ENCODE results near the gene SEMA5B.

The SEMA5B gene

GRCh38 chr3:122943828-122944190, 83.8 kb downstream of the SEMA5B start:
- DNase-seq (ENCODE audit: low spot score): no peak

GRCh38 chr3:122942937-122943827, 84.4 kb downstream of the SEMA5B start:
- DNase-seq (ENCODE audit: low spot score): peak; percentile 91

DNA sequence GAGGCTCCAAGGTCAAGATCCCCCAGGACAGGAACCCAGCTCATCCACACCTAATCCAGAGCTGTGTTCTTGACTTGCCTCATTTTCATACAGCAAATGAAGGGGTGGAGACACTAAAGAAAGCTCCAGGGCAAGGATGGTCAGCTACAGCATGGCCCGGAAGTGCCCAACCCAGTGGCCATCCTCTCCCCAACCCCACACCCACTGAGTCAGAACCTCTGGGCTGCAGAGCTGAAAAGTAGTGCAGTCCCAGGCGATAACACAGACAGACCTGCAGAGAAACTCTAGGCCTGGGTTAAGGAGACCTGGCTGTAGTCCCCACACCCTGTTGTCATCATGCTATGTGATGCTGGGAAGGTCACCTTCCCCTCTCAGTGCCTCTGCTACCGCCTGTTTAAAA, 85.3 kb downstream of the SEMA5B start:
- no peak for DNase-seq (ENCODE audit: low spot score)

- no peak for DNase-seq (ENCODE audit: low spot score)
These were observed 86.0 kb downstream of the SEMA5B start for GRCh38 chr3:122941228-122942206.

- DNase-seq (ENCODE audit: low spot score): no peak
These were observed 86.9 kb downstream of the SEMA5B start for GRCh38 chr3:122940628-122941086.

DNA sequence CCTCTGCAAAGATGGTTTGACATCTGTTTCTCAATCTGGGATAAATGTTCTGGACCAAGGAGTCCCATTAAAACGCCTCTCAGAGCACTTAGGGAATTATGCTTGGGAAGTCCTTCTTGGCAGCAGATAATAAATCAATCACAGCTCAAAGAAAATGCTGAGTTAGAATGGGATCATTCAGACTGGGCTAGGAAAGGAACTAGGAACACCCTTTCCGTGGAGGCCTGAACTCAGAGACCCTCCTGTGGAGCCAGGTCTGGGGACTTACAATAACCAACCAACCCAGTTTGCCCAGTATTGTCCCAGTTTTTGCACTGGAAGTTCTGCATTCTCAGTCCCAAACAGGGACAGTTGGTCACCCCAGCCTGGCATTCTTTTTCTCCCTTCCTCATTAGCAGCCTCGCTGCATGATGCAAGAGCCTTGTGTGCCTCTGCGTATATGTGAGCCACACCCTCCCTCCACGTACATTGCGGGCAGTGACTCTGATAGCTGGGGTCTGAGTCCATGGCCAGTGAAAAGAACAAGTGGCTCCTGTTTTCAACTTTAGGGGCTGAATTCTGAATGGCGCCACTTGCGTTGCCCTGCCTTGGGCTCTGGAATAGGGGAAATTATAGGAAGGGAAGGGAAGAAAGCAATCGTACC, 88.7 kb downstream of the SEMA5B start:
- DNase-seq (ENCODE audit: low spot score): no peak

DNA sequence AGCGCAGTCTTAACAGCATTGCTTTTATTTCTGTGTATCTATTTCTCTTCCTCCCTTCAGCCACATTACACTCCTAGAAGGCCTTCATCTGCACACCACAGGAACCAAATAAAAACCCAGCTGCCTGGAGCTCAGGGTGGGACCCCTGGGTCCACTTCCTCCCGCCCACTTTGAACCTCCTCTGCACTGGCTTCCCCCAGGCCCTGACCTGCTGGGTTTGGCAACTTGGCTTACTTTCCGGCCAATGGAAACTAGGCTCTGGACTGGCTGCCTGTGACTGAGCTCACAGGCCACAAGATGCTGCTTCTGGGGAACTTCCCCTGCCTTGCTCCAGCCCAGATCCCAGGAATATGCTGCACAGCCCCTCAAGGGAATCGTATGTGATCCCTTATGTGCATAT, 89.8 kb downstream of the SEMA5B start:
- DNase-seq (ENCODE audit: low spot score): no peak

DNA sequence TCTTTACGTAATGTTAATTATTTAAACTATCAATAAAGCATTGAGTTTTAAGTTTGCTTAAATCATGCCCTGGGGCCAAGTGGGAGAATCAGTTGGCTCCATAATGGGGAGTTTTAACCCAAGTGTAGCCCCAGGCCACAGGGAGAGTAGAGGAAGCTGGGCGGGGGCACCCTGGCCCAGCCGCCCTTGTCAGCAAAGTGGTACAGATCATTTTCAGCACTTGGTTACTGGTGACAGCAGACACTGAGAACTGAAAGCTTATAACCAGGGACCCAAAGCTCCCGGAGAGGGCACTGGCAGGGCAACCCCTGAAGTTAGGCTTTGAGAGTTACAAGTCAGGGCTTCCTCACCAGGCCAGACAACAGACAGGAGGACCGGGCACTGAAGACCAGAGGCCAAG, 90.6 kb downstream of the SEMA5B start:
- no peak for DNase-seq (ENCODE audit: low spot score)

DNA sequence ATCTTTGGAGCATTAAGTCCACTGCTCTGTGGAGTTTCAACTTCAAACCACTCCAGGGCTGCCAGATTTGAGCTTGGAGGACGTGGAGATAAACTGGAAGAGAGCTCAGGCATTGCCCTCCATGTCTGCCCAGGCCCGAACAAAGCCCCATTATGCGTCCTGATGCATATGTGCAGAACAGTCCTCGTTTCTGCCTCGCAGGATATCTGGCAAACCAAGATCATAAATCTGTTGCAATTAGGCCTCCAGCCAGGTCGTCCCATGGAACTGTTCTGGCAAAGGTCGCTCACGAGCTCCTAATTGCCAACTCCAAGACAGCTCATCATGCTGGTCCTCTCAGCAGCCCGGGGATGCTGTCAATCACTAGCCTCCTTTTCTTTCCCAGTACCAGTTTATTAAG, 91.2 kb downstream of the SEMA5B start:
- no peak for DNase-seq (ENCODE audit: low spot score)

GRCh38 chr3:122934251-122934650, 93.3 kb downstream of the SEMA5B start:
- no peak for DNase-seq (ENCODE audit: low spot score)

DNA sequence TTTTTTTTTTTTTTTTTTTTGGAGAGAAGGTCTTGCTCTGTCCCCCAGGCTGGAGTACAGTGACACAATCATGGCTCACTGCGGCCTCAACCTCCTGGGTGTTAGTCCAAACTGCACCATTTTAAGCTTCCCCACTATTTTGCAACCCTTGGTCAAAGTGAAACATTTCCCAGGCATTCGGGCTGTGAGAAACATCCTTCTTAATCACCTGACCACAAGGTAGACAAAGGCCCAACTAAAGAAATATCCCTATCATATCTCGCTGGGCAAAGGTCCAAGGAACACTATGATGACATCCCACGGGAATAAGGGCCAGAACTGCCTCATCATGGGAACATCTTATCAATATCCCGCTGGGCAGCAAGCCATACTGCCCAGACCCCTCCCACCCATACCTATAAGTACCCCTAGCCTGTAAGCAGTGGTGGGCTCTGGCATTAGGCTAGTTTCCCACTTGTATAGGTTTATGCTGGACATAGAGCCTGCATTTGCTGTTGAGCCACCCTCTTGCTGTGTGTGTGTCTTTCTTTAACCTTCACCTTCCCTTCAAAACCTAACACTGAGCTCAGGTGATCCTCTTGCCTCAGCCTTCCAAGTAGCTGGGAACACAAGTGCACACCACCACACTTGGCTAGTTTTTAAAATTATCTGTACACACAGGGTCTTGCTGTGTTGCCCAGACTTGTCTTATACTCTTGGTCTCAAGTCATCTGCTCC, 95.2 kb downstream of the SEMA5B start:
- DNase-seq (ENCODE audit: low spot score): no peak

DNA sequence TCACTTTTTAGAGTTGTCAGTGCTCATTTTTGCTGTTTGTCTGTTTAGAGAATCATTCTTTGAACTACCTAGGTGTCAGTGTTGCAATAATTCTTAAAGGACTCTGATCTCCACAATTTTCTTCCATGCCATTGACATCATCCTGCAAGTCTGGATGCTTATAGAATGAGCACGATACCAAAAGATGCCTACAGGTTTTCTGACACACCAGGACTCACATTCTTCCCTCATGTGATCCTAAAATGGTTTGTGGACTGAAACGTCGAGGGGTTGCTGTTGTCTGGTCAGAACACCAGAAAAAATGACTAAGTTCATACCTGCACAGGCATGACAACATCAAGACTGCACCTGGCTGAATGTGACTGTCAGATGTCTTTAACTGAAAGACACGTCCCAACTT, 95.9 kb downstream of the SEMA5B start:
- DNase-seq (ENCODE audit: low spot score): no peak

DNA sequence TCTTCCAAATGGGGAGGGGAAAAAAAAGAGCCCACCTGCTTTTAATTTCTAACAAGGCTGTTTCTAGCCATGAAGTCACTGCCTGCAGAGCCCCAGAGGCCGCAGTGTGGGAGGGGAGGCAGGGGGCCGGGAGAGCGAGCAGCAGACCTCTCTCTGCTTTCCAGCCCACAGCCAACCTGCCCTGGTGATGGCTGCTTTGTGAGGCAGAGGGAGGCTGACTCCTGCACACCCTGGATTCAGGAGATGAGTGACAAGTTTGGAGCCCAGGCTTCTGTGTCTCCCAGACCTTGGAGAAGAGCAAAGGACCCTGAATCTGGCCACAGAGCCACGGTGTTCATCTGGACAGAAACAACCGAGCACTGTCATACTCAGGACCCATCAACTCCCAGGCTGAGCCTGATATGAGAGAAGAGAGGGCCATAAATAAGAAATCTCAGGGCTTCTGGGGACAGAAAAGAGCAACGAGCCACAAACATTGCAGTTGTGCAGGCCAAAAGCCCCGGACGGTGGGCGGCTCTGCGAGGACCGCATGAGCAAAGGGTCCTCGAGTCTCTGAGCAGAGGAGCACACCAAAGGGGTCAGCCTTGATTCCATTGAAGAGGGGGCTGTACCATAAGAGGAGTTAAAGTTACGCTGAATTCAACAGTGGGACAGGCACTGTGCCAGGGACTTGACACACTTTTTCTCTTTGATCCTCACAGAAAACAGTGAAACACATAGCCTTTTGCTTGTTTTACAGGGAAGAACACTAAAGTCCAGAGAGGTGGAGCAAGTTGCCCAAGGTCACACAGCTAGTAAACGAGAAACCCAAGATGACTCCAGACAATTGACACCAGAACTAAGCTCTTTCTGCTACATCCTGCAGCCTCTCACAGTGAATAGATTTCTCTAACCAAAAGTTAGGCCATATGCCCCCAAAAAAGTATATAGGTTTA, 97.2 kb downstream of the SEMA5B start:
- DNase-seq (ENCODE audit: low spot score): no peak

GRCh38 chr3:122929188-122930062, 98.1 kb downstream of the SEMA5B start:
- DNase-seq (ENCODE audit: low spot score): no peak

DNA sequence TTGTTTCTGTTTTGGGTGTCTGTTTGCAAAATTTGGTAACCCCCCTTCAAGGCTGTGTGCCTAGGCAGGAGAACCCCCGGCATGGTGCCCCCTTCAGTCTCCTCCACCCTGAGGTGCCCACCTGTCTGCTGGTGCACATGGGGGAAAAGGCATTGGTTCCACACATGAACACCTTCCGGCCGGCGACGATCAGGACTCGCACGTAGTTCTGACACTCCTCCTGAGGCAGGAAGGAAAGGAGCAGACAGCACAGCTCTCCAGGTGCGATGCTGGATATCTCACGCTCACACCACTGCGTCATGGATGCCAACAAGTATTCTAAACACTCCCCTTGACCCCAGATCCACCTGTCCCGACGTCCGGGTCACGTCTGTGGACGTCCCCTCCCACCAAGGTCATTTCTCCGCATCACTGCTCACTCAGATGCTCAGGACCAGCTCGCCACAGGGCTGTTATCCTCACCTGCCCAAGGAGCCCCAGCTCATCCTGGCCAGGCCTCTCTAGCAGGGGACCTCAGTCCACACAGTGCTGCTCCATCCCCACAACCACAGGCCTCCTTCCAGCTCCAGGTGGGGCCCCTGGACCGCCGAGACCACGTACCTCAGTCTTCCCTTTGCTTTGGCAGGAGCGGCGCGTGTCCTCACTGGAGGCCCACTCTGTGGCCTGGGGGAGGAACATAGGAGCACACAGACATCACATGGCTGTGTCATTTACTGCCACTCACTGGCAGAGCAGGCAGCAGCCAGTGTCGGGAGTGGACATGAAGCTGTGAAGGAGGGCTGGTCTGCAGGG, 99.0 kb downstream of the SEMA5B start:
- no peak for DNase-seq (ENCODE audit: low spot score)

DNA sequence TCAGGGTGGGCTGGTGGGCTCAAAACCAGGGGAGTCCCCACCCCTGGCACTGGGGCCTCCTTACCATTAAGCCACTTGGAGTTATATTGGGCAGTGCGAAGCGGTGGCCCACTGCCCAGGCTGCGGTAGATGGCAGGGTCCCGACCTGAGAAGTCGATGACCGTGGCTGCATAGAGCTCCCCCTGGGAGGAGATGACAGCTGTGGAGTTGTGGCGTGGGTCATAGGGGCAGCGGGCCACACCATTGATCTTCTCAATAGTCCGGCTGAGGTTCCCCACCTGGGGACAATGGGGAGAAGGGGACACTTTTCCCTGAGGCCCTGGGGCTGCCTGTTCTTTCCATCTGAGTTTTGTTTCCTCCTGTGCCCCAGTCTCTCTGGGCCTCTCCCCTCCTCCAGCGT, 99.8 kb downstream of the SEMA5B start:
- no peak for DNase-seq (ENCODE audit: low spot score)

- DNase-seq (ENCODE audit: low spot score): no peak
These were observed 100.8 kb downstream of the SEMA5B start for GRCh38 chr3:122926811-122927210.

DNA sequence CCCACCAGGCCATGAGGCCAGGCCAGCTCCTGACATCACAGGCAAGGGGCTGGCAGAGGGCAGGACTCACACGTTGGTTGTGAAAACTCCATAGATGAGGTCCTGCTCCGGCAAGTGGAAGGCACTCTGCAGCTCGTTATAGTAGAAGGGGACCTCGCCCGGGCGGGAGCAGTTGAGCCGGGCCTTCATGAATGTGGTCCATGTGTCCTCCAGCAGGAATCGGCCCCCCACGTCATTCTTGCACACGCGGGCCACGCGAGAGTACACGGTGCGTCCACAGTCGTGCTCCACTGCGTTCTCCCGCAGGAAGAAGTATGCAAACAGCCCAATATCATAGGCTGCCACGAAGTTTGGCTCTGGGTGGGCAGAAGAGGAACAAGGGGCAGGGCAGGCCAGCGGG, 101.2 kb downstream of the SEMA5B start:
- no peak for DNase-seq (ENCODE audit: low spot score)

DNA sequence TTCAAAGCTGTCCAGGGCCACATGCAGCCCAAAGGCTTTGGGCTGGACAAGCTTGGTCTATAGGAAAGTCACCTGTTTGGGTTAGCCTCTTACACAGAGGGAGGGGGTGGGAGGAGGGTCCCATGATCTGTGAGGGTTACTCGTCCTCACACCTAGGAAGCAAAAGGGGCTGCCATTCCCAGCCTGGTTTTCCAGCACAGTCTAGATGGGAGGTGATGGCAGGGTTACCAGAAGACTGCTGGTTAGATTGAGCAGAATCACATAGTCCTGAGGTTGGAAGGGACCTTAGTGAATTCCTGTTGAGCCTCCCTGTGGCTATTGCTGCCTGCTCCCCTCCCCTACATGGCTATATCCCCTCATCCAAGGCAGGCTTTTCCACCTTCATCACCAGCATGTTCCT, 101.8 kb downstream of the SEMA5B start:
- no peak for DNase-seq (ENCODE audit: low spot score)

Measured in GM03348 (cell line).